HG03196 (cell line): Measurements from ENCODE around the gene CIAO1.
A peak's percentile ranks its signal among the peaks of the same experiment; 100 is the strongest.
"Not testable (repeated sequence)": the region's sequence is repeated elsewhere in the genome, so short reads cannot be mapped to it uniquely, and the experiment has no call there.

Experiments
- ATAC-seq: cut with Tn5 transposase; IDR thresholded peaks from one replicate; pipeline ENCODE4 v1.9.1; 2021; ENCODE audit not compliant: unreplicated experiment

CIAO1 gene

GRCh38 chr2:96265840-96266679, at the start of gene CIAO1, which contains the start of gene TMEM127:
Gene CIAO1, plus strand, starts transcription at chr2:96266225. Its CDS starts 126 bp downstream, at chr2:96266351.
Gene TMEM127, minus strand, starts transcription at chr2:96265997. Its CDS starts 616 bp downstream, at chr2:96265381.
- peak; percentile 92 for ATAC-seq

DNA sequence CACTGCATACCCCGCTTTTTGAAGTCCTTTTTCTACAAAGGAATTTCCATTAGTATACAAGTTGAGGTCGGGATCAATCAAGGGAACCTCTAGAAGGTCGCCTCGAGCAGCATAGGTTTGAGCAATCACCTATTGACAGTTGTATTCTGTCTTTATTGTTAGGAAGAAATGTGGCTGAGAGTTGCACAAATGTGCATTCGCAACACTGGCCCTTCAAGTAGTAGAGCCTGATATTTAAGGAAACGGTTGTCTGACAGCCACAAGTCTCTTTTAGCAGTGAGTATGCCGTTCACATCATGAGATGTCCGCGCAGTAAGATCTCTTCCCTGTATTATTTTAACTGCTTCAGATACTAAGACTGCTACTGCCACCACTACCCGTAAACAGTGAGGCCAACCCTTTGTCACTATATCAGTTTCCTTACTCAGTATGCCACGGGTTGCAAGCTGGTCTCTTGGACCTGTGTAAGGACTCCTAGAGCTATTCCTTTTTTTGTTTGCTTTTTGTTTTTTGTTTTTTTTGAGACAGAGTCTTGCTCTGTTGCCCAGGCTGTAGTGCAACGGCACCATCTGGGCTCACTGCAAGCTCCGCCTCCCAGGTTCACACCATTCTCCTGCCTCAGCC, 47.4 kb upstream of the CIAO1 start:
- no peak for ATAC-seq

DNA sequence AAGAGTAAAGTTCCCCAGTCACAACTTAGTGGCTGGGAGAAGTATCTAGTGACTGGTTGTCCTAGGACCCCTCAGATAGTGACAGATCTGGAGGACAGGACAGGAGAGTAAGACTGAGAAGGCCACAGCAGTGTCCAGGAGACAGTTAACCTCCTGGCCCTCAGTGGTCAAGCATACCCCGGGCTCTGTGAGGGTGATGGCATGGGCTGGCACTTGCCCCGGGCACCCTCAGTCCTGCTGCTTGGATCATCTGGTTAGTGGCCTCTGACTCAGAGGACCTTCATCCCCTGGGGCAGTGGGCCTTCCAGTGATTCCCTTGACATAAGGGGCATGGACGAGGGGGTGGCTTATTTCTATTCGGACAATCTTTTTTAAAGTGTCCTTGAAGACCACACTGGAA, 46.1 kb upstream of the CIAO1 start:
- ATAC-seq, result not testable (repeated sequence)

DNA sequence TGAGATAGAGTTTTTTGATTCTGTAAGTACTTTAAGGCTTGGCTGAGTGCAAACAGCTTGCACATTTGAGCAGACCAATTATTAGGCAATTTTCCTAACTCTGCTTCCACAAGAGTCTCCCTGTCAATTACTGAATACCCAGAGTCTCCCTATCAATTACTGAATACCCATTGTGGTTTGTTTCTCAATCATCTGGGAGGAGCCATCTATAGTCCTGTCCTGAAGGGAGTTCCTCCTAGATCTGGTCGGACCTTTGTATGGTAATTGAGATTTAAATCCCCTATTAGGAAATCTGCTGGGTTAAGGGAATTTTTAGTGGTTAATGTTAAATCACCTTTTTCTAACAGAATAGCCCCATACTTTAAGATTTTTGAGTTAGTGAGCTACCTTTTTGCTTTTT, 44.9 kb upstream of the CIAO1 start:
- not testable (repeated sequence) for ATAC-seq

DNA sequence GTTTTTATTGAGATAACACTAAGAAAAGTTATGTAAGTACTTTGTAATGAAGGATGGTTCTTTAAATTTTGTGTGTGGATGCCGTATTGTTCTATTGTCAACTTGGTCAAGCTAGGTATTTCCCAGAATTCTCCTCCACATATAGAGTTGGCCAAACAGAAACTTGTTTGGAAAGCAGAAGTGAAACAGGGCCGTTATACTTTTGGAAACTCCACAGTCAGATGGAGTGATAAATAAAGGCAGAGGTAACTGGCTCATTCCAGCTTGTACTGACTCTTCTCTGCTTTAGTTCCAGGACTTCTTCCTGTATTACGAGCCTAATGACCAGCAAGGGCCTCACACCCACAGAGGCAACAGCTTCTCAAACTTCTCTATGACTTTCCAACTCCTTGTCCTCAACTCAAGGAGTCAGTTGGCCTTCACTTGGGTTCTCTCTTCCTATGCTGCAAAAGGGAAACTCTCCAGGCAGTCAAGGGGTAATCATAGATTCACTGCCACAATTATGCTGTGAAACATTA, 41.0 kb upstream of the CIAO1 start:
- peak; percentile 76 for ATAC-seq

DNA sequence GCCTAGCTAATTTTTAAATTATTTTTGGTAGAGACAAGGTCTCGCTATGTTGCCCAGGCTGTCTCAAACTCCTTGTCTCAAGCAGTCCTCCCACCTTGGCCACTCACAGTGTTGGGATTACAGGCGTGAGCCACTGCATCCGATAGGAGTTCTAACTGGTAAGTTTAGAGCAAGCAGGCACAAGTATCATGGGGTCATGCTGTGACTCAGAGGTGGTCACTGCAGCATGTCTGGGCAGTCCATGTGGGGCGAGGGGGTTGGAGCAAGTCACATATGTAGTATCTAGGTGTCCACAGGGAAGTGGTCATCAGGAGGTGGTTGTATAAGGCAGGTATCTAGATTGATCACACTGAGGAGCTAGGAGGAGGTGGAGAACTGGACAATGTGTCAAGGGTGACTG, 34.7 kb upstream of the CIAO1 start:
- no peak for ATAC-seq

DNA sequence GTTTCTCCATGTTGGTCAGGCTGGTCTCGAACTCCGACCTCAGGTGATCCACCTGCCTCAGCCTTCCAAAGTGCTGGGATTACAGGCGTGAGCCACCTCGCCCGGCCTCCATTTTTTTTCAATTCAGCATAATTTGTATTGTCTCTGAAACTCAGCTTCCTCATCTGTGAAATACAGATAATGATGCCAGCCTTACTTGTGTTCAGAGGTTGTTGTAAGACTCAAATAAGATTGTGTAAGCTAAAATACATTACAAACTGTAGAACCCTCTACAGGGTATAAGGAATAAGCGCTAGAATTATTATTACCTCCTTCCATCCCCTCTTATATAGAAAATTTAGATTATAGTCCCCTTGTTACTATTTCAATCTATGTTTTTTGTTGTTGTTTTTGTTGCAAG, 32.6 kb upstream of the CIAO1 start:
- ATAC-seq, result no peak

DNA sequence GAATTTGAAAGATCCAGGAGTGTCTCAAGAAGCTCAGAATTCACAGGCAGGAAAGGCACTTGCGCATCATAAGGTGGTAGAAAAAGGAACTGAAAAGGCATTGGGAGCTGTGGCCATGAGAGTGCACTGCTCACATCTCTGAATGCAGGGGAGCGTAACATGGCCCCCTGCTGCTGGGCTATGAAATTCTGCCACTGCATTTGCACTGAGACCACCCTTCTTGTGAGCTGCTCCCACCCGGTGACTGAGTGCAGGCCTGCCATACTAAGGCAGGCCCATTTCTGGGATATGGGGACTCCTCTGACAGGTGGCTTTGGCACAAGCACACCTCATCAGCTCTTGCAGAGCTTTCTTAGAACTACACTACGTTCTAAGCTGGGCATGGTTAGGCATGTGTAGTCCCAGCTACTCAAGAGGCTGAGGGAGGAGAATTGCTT, 32.1 kb upstream of the CIAO1 start:
- ATAC-seq, result peak; percentile 79

DNA sequence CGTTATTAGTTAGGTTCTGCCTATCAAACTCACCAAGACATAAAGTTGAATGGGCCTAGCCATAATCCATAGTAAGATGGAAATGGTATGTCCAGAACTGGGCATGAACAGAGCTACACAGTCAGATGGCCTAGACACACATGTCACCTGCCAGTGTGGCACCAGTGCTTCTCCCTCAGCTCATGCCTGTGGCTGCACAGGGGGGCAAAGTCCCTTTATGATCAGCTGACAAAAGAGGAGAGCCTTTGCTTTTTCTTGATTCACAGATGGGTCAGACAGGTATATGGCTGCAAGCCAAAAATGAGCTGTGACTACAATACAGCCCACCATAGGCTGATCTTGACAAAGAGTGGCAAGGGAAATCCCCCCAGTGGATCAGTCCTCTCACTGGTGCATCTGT, 29.1 kb upstream of the CIAO1 start:
- ATAC-seq, result no peak

DNA sequence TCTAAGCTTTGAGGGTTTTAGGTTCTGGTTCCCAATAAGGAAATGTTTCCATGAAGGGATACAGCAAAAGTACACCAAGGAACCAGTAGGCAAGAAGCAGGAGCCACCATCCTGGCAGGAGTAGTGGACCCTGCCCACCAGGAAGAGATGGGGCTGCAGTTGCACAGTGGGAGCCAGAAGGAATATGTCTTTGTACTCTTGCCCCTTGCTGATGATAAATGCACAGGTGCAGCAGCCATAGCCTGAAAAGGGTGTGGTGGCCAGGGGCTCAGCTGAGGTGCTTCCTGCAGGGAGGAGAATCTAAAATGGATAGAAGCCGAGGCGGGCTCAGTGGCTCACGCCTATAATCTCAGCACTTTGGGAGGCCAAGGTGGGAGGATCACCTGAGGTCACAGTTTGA, 27.8 kb upstream of the CIAO1 start:
- no peak for ATAC-seq

DNA sequence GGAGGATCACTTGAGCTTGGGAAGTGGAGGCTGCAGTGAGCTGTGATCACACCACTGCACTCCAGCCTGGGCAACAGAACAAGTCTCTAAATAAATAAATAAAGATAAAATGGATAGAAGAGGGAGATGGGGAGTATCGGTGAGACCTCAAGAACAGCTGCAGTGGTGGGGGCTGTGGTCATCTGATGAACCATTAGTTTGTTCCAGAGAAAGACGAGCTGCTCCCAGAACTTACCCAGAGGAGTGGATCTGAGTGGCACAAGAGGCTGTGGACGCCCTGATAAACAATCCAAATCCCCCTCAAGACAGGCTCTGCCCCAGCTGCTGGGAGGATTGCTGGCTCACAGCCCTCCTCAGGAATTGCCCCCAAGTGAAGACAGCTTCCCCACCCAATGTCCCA, 26.9 kb upstream of the CIAO1 start:
- ATAC-seq, result no peak

DNA sequence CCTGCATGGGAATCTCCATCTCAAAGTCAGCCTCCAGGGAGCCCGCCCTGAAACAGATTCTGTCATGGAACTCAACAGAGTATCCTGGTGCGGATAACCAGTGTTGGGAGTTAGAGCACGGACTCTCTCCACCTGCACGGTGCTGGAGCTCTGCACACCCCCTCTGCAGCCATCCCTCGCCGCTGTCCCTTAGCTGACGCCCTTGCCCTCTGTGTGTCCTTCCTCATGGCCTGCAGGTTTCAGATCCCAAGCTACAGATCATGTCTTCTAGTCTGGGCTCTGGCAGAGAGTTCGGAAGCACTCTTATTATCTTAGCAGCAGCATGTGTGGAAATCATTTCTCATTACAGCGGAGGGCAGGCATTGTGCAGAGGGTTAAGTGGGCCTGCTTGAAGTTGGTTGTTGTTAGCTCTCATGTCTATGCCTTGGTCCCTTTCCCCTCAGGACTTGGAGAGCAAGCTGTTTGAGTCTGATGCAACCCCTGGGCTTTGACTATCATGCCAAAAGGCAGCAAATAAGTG, 26.2 kb upstream of the CIAO1 start:
- no peak for ATAC-seq

- ATAC-seq, result no peak
Measured at GRCh38 chr2:96240341-96241038, 25.5 kb upstream of the CIAO1 start.

DNA sequence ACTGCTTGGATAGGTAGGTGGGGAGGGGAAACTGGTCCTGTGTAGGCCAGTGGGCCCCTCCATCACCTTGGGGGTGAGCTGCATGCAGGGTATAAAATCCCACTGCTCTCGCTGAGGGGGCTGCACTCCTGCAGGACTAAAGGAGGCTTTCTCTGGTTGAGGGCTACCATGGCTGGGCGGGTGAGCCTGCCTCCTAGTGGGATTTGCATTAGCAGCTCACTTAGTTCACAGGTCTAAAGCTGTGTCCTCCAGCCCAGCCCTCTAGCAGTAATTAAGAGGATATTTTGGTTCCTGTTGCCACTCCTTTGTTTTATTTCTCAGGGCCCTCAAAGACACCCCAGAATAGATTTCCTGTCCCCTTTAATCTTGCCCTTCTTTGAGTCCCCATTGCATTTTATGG, 24.8 kb upstream of the CIAO1 start:
- ATAC-seq, result no peak

GRCh38 chr2:96241900-96242611, 24.0 kb upstream of the CIAO1 start:
- ATAC-seq, result peak; percentile 79

GRCh38 chr2:96243843-96244242, 22.2 kb upstream of the CIAO1 start:
- no peak for ATAC-seq

DNA sequence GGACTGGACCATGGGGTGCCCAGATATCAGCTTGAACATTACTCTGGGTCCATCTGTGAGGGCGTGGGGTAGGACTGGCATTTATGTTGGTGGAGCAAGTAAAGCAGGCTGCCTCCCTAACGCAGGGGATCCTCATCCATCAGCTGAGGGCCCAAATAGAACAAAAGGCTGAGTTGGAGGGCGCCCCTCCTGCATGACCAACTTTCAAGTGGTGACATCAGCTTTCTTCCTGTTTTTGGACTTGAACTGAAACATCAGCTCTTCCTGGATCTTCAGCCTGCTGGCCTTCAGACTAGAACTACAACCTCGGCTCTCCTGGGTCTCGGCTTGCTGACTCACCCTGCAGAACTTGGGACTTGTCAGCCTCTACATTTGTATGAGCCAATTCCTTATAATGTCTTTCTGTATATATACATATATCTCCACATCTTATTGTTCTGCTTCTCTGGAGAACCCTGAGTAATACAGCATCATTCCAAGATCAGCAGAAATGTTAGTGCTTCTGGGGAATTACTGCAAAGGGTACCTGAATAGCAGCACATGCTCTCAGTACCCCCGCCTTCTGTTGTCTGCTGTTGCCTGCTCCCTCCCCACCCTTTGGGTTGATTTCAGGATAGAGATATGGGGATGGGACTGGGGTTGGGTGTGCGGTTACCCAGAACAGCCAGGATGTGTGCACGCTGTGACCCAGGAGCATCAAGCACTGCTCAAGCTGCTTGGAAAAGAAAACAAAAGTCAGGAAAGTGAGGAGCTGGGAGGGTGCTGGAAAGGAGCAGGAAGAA, 20.2 kb upstream of the CIAO1 start:
- no peak for ATAC-seq

DNA sequence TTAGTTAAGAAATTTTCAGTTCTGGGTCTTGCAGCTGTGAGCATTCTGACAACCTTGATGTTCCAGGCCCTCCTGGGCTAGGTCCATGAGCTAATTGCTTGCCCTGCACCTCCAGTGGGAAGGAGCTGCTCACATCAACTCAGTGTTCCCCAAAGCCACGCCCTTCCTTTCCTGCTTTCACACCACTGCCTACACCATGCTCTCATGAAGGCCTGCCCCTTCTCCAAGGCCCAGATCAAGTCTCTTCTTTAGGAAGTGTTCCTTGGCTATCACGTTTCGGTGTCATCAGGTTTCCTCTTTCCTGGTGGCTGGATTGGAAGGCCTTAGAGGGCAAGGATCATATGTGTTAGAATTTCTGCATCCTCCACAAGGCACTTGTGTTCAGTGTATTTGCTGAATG, 19.0 kb upstream of the CIAO1 start:
- ATAC-seq, result no peak

DNA sequence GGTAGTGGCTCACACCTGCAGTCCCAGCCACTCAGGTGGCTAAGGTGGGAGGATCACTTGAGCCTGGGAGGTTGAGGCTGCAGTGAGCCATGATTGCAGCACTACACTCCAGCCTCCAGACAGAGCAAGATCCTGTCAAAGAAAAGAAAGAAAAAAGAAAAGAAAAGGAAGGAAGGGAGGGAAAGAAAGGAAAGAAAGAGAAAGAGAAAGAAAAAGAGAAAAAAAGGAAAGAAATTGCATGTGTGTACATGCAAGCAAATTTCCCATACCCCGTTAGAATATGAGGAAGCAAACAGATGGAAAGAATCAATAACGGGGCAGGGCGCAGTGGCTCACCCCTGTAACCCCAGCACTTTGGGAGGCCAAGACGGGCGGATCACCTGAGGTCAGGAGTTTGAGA, 18.1 kb upstream of the CIAO1 start:
- ATAC-seq, result no peak

- no peak for ATAC-seq
Measured at GRCh38 chr2:96248624-96249023, 17.4 kb upstream of the CIAO1 start.
